ENCODE measurements around the gene HADHA. TPM values are rescaled to one million over a fixed set of nuclear protein-coding genes. Genes with fewer than 3 reads are reported as not detected.
A peak's percentile ranks its signal among the peaks of the same experiment; 100 is the strongest.

The HADHA gene
- total RNA-seq, result 100 to 1,000 TPM; 108 to 110 TPM

- POLR2A ChIA-PET, result interaction anchor here (0.7 to 5.7 kb wide), 21 partner anchors 10 to 1165 kb away, joined by 3 to 66 read pairs (median 5); partner anchors contain the start of genes ADGRF3, ASXL2, PPM1G and RAB10
- peak; percentile 84 for DNase-seq
- no peaks in the 10 kb centered on the region for H3K9me3 Mint-ChIP-seq
- peak within 1 kb of the TSS; percentile 100 for H3K4me3 Mint-ChIP-seq
- peak within 1 kb of the TSS; percentile 98 for H3K27ac Mint-ChIP-seq
- peaks cover 15% of the 10 kb centered on the region for H3K36me3 Mint-ChIP-seq (ENCODE audit: low read depth)
- H3K4me1 Mint-ChIP-seq, result peaks cover 55% of the 10 kb centered on the region
- CTCF ChIA-PET, result interaction anchor here (0.9 to 2.1 kb wide), 7 partner anchors 16 to 882 kb away, joined by 3 to 14 read pairs (median 5); partner anchors contain the start of gene RAB10
- no peaks in the 10 kb centered on the region for H3K27me3 Mint-ChIP-seq
Observed at GRCh38 chr2:26244309-26245230, at the start of gene HADHA, which contains the start of gene HADHB. Gene HADHA, minus strand, starts transcription at chr2:26244632. Its CDS starts 36 bp downstream, at chr2:26244596. Gene HADHB, plus strand, starts transcription at chr2:26244939. Its CDS starts 9,316 bp downstream, at chr2:26254255.

GRCh38 chr2:26292646-26293045 is 48.2 kb upstream of the HADHA start:
- Mint-ChIP-seq H3K36me3 (ENCODE audit: low read depth) (peaks cover 3% of the 10 kb centered on the region), H3K27me3 (peaks cover 19% of the 10 kb centered on the region), H3K9me3 (no peaks in the 10 kb centered on the region), H3K4me3 (no peak overlapping the region), H3K4me1 (no peaks in the 10 kb centered on the region), H3K27ac (no peak overlapping the region)
- CTCF ChIA-PET, result no interaction called here
- POLR2A ChIA-PET, result no interaction called here
- no peak for DNase-seq

GRCh38 chr2:26290001-26290400 is 45.6 kb upstream of the HADHA start:
- POLR2A ChIA-PET, result no interaction called here
- no peak overlapping the region for H3K27ac Mint-ChIP-seq
- peaks cover under 1% of the 10 kb centered on the region for H3K27me3 Mint-ChIP-seq
- H3K9me3 Mint-ChIP-seq, result no peaks in the 10 kb centered on the region
- peaks cover 16% of the 10 kb centered on the region for H3K36me3 Mint-ChIP-seq (ENCODE audit: low read depth)
- H3K4me3 Mint-ChIP-seq, result no peak overlapping the region
- no peaks in the 10 kb centered on the region for H3K4me1 Mint-ChIP-seq
- DNase-seq, result no peak
- CTCF ChIA-PET, result no interaction called here

- no peaks in the 10 kb centered on the region for H3K27me3 Mint-ChIP-seq
- no peak for DNase-seq
- POLR2A ChIA-PET, result interaction anchor here (0.7 to 1.2 kb wide), 2 partner anchors 39 to 41 kb away, joined by 3 read pairs; no protein-coding TSS in a partner anchor
- CTCF ChIA-PET, result no interaction called here
- H3K36me3 Mint-ChIP-seq (ENCODE audit: low read depth), result peaks cover 43% of the 10 kb centered on the region
- no peaks in the 10 kb centered on the region for H3K4me1 Mint-ChIP-seq
- no peak overlapping the region for H3K4me3 Mint-ChIP-seq
- no peaks in the 10 kb centered on the region for H3K9me3 Mint-ChIP-seq
- H3K27ac Mint-ChIP-seq, result no peak overlapping the region
Observed at GRCh38 chr2:26285931-26286330, 41.5 kb upstream of the HADHA start.

- ChIA-PET CTCF (no interaction called here), POLR2A (no interaction called here)
- DNase-seq, result no peak
- no peaks in the 10 kb centered on the region for H3K9me3 Mint-ChIP-seq
- H3K4me3 Mint-ChIP-seq, result no peak overlapping the region
- no peaks in the 10 kb centered on the region for H3K4me1 Mint-ChIP-seq
- no peaks in the 10 kb centered on the region for H3K27me3 Mint-ChIP-seq
- peaks cover 52% of the 10 kb centered on the region for H3K36me3 Mint-ChIP-seq (ENCODE audit: low read depth)
- no peak overlapping the region for H3K27ac Mint-ChIP-seq
Observed at GRCh38 chr2:26284132-26284531, 39.7 kb upstream of the HADHA start.

GRCh38 chr2:26283606-26284005 is 39.2 kb upstream of the HADHA start:
- no peaks in the 10 kb centered on the region for H3K4me1 Mint-ChIP-seq
- no peaks in the 10 kb centered on the region for H3K27me3 Mint-ChIP-seq
- no peak for DNase-seq
- no peaks in the 10 kb centered on the region for H3K9me3 Mint-ChIP-seq
- no peak overlapping the region for H3K4me3 Mint-ChIP-seq
- no peak overlapping the region for H3K27ac Mint-ChIP-seq
- POLR2A ChIA-PET, result no interaction called here
- H3K36me3 Mint-ChIP-seq (ENCODE audit: low read depth), result peaks cover 57% of the 10 kb centered on the region
- CTCF ChIA-PET, result no interaction called here

- Mint-ChIP-seq H3K27ac (no peak overlapping the region), H3K4me3 (no peak overlapping the region), H3K4me1 (peaks cover 8% of the 10 kb centered on the region), H3K27me3 (no peaks in the 10 kb centered on the region), H3K36me3 (ENCODE audit: low read depth) (peaks cover 48% of the 10 kb centered on the region), H3K9me3 (no peaks in the 10 kb centered on the region)
- no peak for DNase-seq
- ChIA-PET POLR2A (no interaction called here), CTCF (no interaction called here)
Observed at GRCh38 chr2:26281226-26281625, 36.8 kb upstream of the HADHA start.

- Mint-ChIP-seq H3K4me3 (no peak overlapping the region), H3K36me3 (ENCODE audit: low read depth) (peaks cover 43% of the 10 kb centered on the region), H3K27me3 (no peaks in the 10 kb centered on the region), H3K27ac (no peak overlapping the region), H3K9me3 (no peaks in the 10 kb centered on the region), H3K4me1 (peaks cover 10% of the 10 kb centered on the region)
- CTCF ChIA-PET, result no interaction called here
- no peak for DNase-seq
- POLR2A ChIA-PET, result no interaction called here
Observed at GRCh38 chr2:26279886-26280285, 35.5 kb upstream of the HADHA start.

- CTCF ChIA-PET, result no interaction called here
- Mint-ChIP-seq H3K36me3 (ENCODE audit: low read depth) (peaks cover 26% of the 10 kb centered on the region), H3K27me3 (no peaks in the 10 kb centered on the region), H3K27ac (no peak overlapping the region), H3K4me3 (no peak overlapping the region), H3K4me1 (peaks cover 13% of the 10 kb centered on the region), H3K9me3 (no peaks in the 10 kb centered on the region)
- DNase-seq, result no peak
- POLR2A ChIA-PET, result no interaction called here
Observed at GRCh38 chr2:26276484-26277227, 32.2 kb upstream of the HADHA start.

- peaks cover 22% of the 10 kb centered on the region for H3K4me1 Mint-ChIP-seq
- H3K4me3 Mint-ChIP-seq, result no peak overlapping the region
- H3K27me3 Mint-ChIP-seq, result no peaks in the 10 kb centered on the region
- CTCF ChIA-PET, result interaction anchor here (1.2 kb wide), 1 partner anchor 56 kb away, joined by 4 read pairs; no protein-coding TSS in a partner anchor
- H3K36me3 Mint-ChIP-seq (ENCODE audit: low read depth), result peaks cover 12% of the 10 kb centered on the region
- DNase-seq, result no peak
- no peaks in the 10 kb centered on the region for H3K9me3 Mint-ChIP-seq
- POLR2A ChIA-PET, result interaction anchor here (1.7 kb wide), 1 partner anchor 31 kb away, joined by 5 read pairs; no protein-coding TSS in a partner anchor
- H3K27ac Mint-ChIP-seq, result no peak overlapping the region
Observed at GRCh38 chr2:26274058-26274613, 29.7 kb upstream of the HADHA start.

GRCh38 chr2:26273501-26273900 is 29.1 kb upstream of the HADHA start:
- H3K27ac Mint-ChIP-seq, result no peak overlapping the region
- H3K4me3 Mint-ChIP-seq, result no peak overlapping the region
- no peaks in the 10 kb centered on the region for H3K9me3 Mint-ChIP-seq
- H3K27me3 Mint-ChIP-seq, result no peaks in the 10 kb centered on the region
- peaks cover 22% of the 10 kb centered on the region for H3K4me1 Mint-ChIP-seq
- H3K36me3 Mint-ChIP-seq (ENCODE audit: low read depth), result peaks cover 5% of the 10 kb centered on the region
- POLR2A ChIA-PET, result interaction anchor here (1.7 kb wide), 1 partner anchor 30 kb away, joined by 5 read pairs; no protein-coding TSS in a partner anchor
- CTCF ChIA-PET, result interaction anchor here (1.2 kb wide), 1 partner anchor 57 kb away, joined by 4 read pairs; no protein-coding TSS in a partner anchor
- no peak for DNase-seq

GRCh38 chr2:26270373-26270772 is 25.9 kb upstream of the HADHA start:
- CTCF ChIA-PET, result no interaction called here
- Mint-ChIP-seq H3K27me3 (no peaks in the 10 kb centered on the region), H3K4me3 (no peak overlapping the region), H3K36me3 (ENCODE audit: low read depth) (peaks cover 10% of the 10 kb centered on the region), H3K9me3 (no peaks in the 10 kb centered on the region), H3K27ac (no peak overlapping the region), H3K4me1 (peaks cover 12% of the 10 kb centered on the region)
- DNase-seq, result no peak
- POLR2A ChIA-PET, result interaction anchor here (1.2 to 1.6 kb wide), 2 partner anchors 26 to 28 kb away, joined by 3 to 4 read pairs; partner anchors contain the start of gene HADHA

Measured in activated CD4-positive, alpha-beta memory T cell treated with anti-CD3 and anti-CD28 coated beads, Interleukin-2, amount 10 ng/mL, durations not matched to agents 7 days and 5 days (primary cell).